ENCODE results near the gene ZNF550.
"Not testable (repeated sequence)": the region's sequence is repeated elsewhere in the genome, so short reads cannot be mapped to it uniquely, and the experiment has no call there.

ZNF550 gene

DNA sequence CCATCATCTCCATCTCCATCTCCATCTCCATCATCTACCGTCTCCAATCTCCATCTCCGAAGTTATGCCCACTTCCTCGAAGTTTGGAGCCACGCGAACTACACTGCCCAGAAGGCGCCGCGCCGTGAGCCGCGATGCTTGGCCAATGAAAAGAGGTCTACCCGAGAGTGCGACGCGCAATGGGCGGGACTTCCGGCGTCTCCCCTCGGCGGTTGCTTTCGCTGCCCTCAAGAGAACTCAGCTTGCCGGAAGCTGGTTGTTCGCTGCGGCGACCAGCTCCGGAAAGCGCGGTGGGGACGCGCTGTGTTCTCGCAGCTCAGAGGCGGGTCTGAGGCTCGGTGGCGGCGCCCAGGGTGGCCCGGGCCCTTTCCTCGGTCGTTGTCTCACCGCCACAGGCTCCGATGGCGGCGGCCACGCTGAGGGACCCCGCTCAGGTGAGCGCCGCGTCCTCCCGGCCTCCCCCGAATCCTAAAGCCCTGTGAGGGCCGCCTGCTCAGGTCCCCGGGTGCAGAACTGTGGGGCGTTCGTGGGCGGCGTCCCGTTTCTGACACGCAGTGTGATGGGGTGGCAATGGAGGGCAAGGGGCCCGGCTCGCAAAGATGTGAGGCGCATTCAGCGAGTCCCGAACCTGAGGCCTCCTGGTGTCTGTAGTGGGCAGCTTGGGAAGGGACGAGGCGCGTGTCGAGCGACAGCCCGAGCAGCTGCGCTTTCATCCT lies 59.8 kb downstream of the ZNF550 start, which contains the start of gene ZNF773:
Gene ZNF773 (plus strand): TSS at position 259 of the 716 bp plus-strand sequence. CDS start 143 bp downstream, at position 402.
- not testable (repeated sequence) for H2BK5ac ChIP-seq (ENCODE audit: low read length); H2BK15ac ChIP-seq (replicated peaks; ENCODE audit: low read depth); H2AK5ac ChIP-seq (ENCODE audit: low read length); H3K27me3 ChIP-seq (ENCODE audit: insufficient read depth, low read length, poor library complexity); H3K18ac ChIP-seq (ENCODE audit: low read length); H3K4ac ChIP-seq (ENCODE audit: low read depth, low read length); H2BK120ac ChIP-seq (ENCODE audit: low read depth, low read length); H3K36me3 ChIP-seq (ENCODE audit: control insufficient read depth, insufficient read depth, low read length); H3K27ac ChIP-seq (ENCODE audit: low read depth, low read length); H3K23ac ChIP-seq (ENCODE audit: low read length); H4K5ac ChIP-seq (ENCODE audit: low read length); H4K8ac ChIP-seq (ENCODE audit: low read depth, low read length); H3K4me1 ChIP-seq (ENCODE audit: control insufficient read depth, low read depth, low read length)
- H3K4me3 ChIP-seq (ENCODE audit: low read length) = peak within 1 kb of the TSS; percentile 68
- peaks cover 12% of the 10 kb centered on the region for H3K79me1 ChIP-seq (ENCODE audit: low read length)
- peak within 1 kb of the TSS; percentile 82 for H3K9ac ChIP-seq (ENCODE audit: low read length)
- H3K56ac ChIP-seq (ENCODE audit: low read length) = peak within 1 kb of the TSS; percentile 89
- H3K4me2 ChIP-seq (ENCODE audit: low read length) = peak within 1 kb of the TSS; percentile 35
- peak; percentile 98 for DNase-seq
- 100% methylated on average over 2 of the region's 69 CpGs for whole genome bisulfite sequencing (ENCODE audit: extremely low coverage, insufficient coverage, low lambda C conversion rate)
- H3K79me2 ChIP-seq (ENCODE audit: control insufficient read depth, insufficient read depth, low read length) = peaks cover 12% of the 10 kb centered on the region

DNA sequence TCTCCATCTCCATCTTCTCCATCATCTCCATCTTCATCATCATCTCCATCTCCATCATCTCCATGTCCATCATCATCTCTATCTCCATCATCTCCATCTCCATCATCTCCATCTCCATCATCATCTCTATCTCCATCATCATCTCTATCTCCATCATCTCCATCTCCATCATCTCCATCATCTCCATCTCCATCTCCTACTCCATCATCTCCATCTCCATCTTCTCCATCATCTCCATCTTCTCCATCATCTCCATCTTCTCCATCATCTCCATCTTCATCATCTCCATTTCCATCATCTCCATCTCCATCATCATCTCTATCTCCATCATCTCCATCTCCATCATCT lies 60.4 kb downstream of the ZNF550 start:
- not testable (repeated sequence) for H3K4me3 ChIP-seq (ENCODE audit: low read length); H3K27me3 ChIP-seq (ENCODE audit: insufficient read depth, low read length, poor library complexity)

DNA sequence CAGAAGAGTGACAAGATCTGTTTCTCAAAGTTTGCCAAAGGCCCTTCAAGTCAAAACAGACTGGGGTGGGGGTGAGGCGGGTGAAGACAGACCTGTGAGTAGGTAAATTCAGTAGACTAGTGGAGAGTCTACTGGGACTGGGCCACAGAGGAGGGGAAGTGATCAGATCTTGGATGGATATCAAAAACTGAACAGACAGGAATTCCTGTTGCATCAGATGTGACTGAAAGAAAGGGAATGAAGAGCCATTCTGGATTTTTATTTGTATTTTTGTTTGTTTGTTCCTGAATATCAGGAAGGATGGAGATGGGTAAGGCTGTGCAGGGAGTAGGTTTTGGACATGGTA lies 71.4 kb downstream of the ZNF550 start:
- H3K4me2 ChIP-seq (ENCODE audit: low read length); H3K4ac ChIP-seq (ENCODE audit: low read depth, low read length); H3K4me3 ChIP-seq (ENCODE audit: low read length); DNase-seq; H3K18ac ChIP-seq (ENCODE audit: low read length); H3K56ac ChIP-seq (ENCODE audit: low read length); H2AK5ac ChIP-seq (ENCODE audit: low read length); H2BK5ac ChIP-seq (ENCODE audit: low read length); H3K36me3 ChIP-seq (ENCODE audit: control insufficient read depth, insufficient read depth, low read length); H3K27me3 ChIP-seq (ENCODE audit: insufficient read depth, low read length, poor library complexity); H3K79me1 ChIP-seq (ENCODE audit: low read length); H3K9ac ChIP-seq (ENCODE audit: low read length); H4K8ac ChIP-seq (ENCODE audit: low read depth, low read length); H3K27ac ChIP-seq (ENCODE audit: low read depth, low read length); H3K4me1 ChIP-seq (ENCODE audit: control insufficient read depth, low read depth, low read length); H2BK15ac ChIP-seq (replicated peaks; ENCODE audit: low read depth); H3K23ac ChIP-seq (ENCODE audit: low read length); H4K5ac ChIP-seq (ENCODE audit: low read length); H3K79me2 ChIP-seq (ENCODE audit: control insufficient read depth, insufficient read depth, low read length); H2BK120ac ChIP-seq (ENCODE audit: low read depth, low read length): not testable (repeated sequence)
- WGBS (ENCODE audit: extremely low coverage, insufficient coverage, low lambda C conversion rate) = no CpG with 5 or more reads among the region's 1 CpG

More for the DNA sequence above, 60.4 kb downstream of the ZNF550 start:
- H3K4me2 ChIP-seq (ENCODE audit: low read length); H3K27ac ChIP-seq (ENCODE audit: low read depth, low read length); H3K56ac ChIP-seq (ENCODE audit: low read length); H2AK5ac ChIP-seq (ENCODE audit: low read length); H4K8ac ChIP-seq (ENCODE audit: low read depth, low read length); H3K4ac ChIP-seq (ENCODE audit: low read depth, low read length); H2BK120ac ChIP-seq (ENCODE audit: low read depth, low read length); DNase-seq; H3K18ac ChIP-seq (ENCODE audit: low read length); H3K23ac ChIP-seq (ENCODE audit: low read length); H3K36me3 ChIP-seq (ENCODE audit: control insufficient read depth, insufficient read depth, low read length); H3K9ac ChIP-seq (ENCODE audit: low read length); H4K5ac ChIP-seq (ENCODE audit: low read length); H2BK5ac ChIP-seq (ENCODE audit: low read length); H2BK15ac ChIP-seq (replicated peaks; ENCODE audit: low read depth); H3K4me1 ChIP-seq (ENCODE audit: control insufficient read depth, low read depth, low read length): not testable (repeated sequence)
- Histone ChIP-seq H3K79me2 (ENCODE audit: control insufficient read depth, insufficient read depth, low read length) (peaks cover 12% of the 10 kb centered on the region), H3K79me1 (ENCODE audit: low read length) (peaks cover 12% of the 10 kb centered on the region)

DNA sequence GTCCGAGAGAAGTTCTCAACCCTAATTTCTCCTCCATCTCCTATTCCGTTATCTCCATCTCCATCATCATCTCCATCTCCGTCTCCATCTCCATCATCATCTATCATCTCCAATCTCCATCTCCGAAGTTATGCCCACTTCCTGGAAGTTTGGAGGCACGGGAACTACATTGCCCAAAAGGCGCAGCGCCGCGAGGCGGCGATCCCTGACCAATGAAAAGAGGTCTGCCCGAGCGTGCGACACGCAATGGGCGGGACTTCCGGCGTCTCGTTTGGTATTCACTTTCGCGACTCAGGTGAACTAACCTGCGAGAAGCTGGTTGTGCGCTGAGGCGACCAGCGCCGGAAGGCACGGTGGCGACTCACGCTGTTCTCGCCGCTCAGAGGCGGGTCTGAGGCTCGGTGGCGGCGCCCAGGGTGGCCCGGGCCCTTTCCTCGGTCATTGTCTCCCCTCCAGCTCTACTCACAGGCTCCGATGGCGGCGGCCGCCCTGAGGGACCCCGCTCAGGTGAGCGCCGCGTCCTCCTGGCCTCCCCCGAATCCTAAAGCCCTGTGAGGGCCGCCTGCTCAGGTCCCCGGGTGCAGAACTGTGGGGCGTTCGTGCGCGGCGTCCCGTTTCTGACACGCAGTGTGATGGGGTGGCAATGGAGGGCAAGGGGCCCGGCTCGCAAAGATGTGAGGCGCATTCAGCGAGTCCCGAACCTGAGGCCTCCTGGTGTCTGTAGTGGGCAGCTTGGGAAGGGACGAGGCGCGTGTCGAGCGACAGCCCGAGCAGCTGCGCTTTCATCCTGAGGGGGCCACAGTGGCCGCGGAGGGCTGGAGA lies 72.0 kb downstream of the ZNF550 start, which contains the start of gene ZNF419:
Gene ZNF419 (plus strand): TSS at position 274 of the 822 bp plus-strand sequence. CDS start 201 bp downstream, at position 475.
- H3K27me3 ChIP-seq (ENCODE audit: insufficient read depth, low read length, poor library complexity) = not testable (repeated sequence)
- 100% methylated on average over 2 of the region's 69 CpGs for WGBS (ENCODE audit: extremely low coverage, insufficient coverage, low lambda C conversion rate)

More for the DNA sequence above, 72.0 kb downstream of the ZNF550 start, which contains the start of gene ZNF419:
- not testable (repeated sequence) for H3K79me2 ChIP-seq (ENCODE audit: control insufficient read depth, insufficient read depth, low read length); H2BK15ac ChIP-seq (replicated peaks; ENCODE audit: low read depth); H3K36me3 ChIP-seq (ENCODE audit: control insufficient read depth, insufficient read depth, low read length); H3K23ac ChIP-seq (ENCODE audit: low read length); H3K79me1 ChIP-seq (ENCODE audit: low read length); H2BK5ac ChIP-seq (ENCODE audit: low read length); H2AK5ac ChIP-seq (ENCODE audit: low read length); H2BK120ac ChIP-seq (ENCODE audit: low read depth, low read length); H3K4ac ChIP-seq (ENCODE audit: low read depth, low read length); H4K8ac ChIP-seq (ENCODE audit: low read depth, low read length); H3K4me2 ChIP-seq (ENCODE audit: low read length); H4K5ac ChIP-seq (ENCODE audit: low read length); H3K4me1 ChIP-seq (ENCODE audit: control insufficient read depth, low read depth, low read length)
- H3K4me3 ChIP-seq (ENCODE audit: low read length) = peak within 1 kb of the TSS; percentile 80
- DNase-seq = peak; percentile 95
- H3K18ac ChIP-seq (ENCODE audit: low read length) = peak within 1 kb of the TSS; percentile 54
- peak within 1 kb of the TSS; percentile 46 for H3K27ac ChIP-seq (ENCODE audit: low read depth, low read length)
- peak within 1 kb of the TSS; percentile 88 for H3K56ac ChIP-seq (ENCODE audit: low read length)
- peak within 1 kb of the TSS; percentile 84 for H3K9ac ChIP-seq (ENCODE audit: low read length)
